Karpas-422 (cell line): ENCODE measurements around the gene STT3A. TPM values are rescaled to one million over a fixed set of nuclear protein-coding genes. Genes with fewer than 3 reads are reported as not detected.

ENCODE experiments used
- DNase-seq: peaks from one replicate; pipeline ENCODE4 v3.0.0-alpha.2; 2015
- H2AFZ ChIP-seq: fragments of 200-600 bp; sonication (generic); 2 replicates; pipeline ENCODE4 v1.6.1; 2014; ENCODE audit warnings: antibody characterized with exemption, low read length, mixed read lengths
- H3K27ac ChIP-seq: fragments of 200-600 bp; sonication (generic); 2 replicates; pipeline ENCODE4 v1.5.1; 2014; ENCODE audit warnings: mild to moderate bottlenecking, low read length, moderate library complexity
- H3K27me3 ChIP-seq: fragments of 200-600 bp; sonication (generic); 2 replicates; pipeline ENCODE4 v1.6.1; 2014; ENCODE audit warnings: low read length, mixed read lengths
- H3K36me3 ChIP-seq: fragments of 200-600 bp; sonication (generic); 2 replicates; pipeline ENCODE4 v1.6.1; 2014; ENCODE audit warnings: low read length, mixed read lengths; ENCODE audit not compliant: insufficient read depth
- H3K4me1 ChIP-seq: fragments of 200-600 bp; sonication (generic); 2 replicates; pipeline ENCODE4 v1.6.1; 2014; ENCODE audit warnings: mild to moderate bottlenecking, low read length, mixed read lengths
- H3K4me2 ChIP-seq: fragments of 200-600 bp; sonication (generic); 2 replicates; pipeline ENCODE4 v1.6.1; 2014; ENCODE audit warnings: low read length, low read depth, mild to moderate bottlenecking; ENCODE audit not compliant: poor library complexity, severe bottlenecking
- H3K4me3 ChIP-seq: fragments of 200-600 bp; sonication (generic); 2 replicates; pipeline ENCODE4 v1.5.1; 2014; ENCODE audit warnings: mild to moderate bottlenecking, antibody characterized with exemption, low read length, mixed read lengths
- H3K79me2 ChIP-seq: fragments of 200-600 bp; sonication (generic); 2 replicates; pipeline ENCODE4 v1.6.1; 2014; ENCODE audit warnings: mild to moderate bottlenecking, low read length, mixed read lengths
- H3K9ac ChIP-seq: fragments of 200-600 bp; sonication (generic); 2 replicates; pipeline ENCODE4 v1.6.0; 2014; ENCODE audit warnings: low read length
- H3K9me2 ChIP-seq: fragments of 200-600 bp; sonication (generic), shearing (Covaris generic); replicated peaks from 2 replicates; pipeline ENCODE4 v1.6.0; 2014; ENCODE audit warnings: mild to moderate bottlenecking, low read length, moderate library complexity; ENCODE audit not compliant: insufficient read depth
- H3K9me3 ChIP-seq: fragments of 300-700, 200-600 bp; sonication (generic); 2 replicates; pipeline ENCODE4 v1.6.1; 2014; ENCODE audit warnings: low read length, mixed read lengths
- H4K20me1 ChIP-seq: fragments of 200-600 bp; sonication (generic); 2 replicates; pipeline ENCODE4 v1.6.1; 2014; ENCODE audit warnings: mild to moderate bottlenecking, antibody characterized with exemption, low read length, low read depth; ENCODE audit not compliant: insufficient read depth
- total RNA-seq: library from RNA; depleted of rRNA; stranded (reverse); fragments of >200 nt; shearing (Covaris generic); gene quantifications from 2 replicates; pipeline ENCODE4 v1.2.3, GENCODE V29; 2014; ENCODE audit warnings: low replicate concordance; rRNA removed

The STT3A gene
- total RNA-seq: 32.9 and 76.2 TPM in 2 replicates

GRCh38 chr11:125592305-125593113, at the start of gene STT3A:
Gene STT3A, plus strand, starts transcription at chr11:125592852. Its CDS starts 3,064 bp downstream, at chr11:125595916.
- DNase-seq: peak; percentile 97
- Histone ChIP-seq H3K9me3 (no peaks in the 10 kb centered on the region), H4K20me1 (no peaks in the 10 kb centered on the region), H3K4me3 (peak within 1 kb of the TSS; percentile 87), H3K4me2 (peak within 1 kb of the TSS; percentile 84), H3K9me2 (no peaks in the 10 kb centered on the region), H3K9ac (peak within 1 kb of the TSS; percentile 88), H3K27ac (peak within 1 kb of the TSS; percentile 40; the same call in 1 of the 2 replicates), H2AFZ (0 out of 2 replicates have a peak within 1 kb of the TSS, but pooled peaks have one; percentile 60), H3K4me1 (peaks cover 31% of the 10 kb centered on the region), H3K79me2 (peaks cover 49% of the 10 kb centered on the region), H3K36me3 (peaks cover 6% of the 10 kb centered on the region; the same call in 1 of the 2 replicates), H3K27me3 (no peaks in the 10 kb centered on the region)

DNA sequence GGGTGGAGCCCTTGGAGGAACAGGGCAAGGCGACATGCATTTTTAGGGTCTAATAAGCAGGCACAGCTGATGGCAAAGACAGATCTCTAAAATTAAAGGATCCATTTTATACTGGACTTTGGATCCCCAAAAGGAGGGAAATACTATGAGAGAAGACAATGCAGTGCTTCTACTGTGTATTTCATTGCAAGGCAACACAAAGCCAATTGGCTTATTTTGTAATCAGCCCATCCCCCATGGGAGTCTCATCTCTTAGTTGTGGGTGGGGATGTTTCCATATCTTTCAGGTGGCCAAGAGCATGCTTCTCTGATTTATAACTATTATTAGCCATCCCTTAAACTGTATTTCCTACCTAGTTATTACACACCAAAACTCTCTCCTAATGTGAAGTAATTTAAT, 41.9 kb upstream of the STT3A start:
- Histone ChIP-seq H3K4me3 (no peak overlapping the region), H3K27ac (no peak overlapping the region), H3K4me2 (no peak overlapping the region), H2AFZ (no peak overlapping the region), H3K4me1 (no peaks in the 10 kb centered on the region), H3K36me3 (no peaks in the 10 kb centered on the region), H3K9me3 (no peaks in the 10 kb centered on the region), H3K79me2 (no peaks in the 10 kb centered on the region), H3K27me3 (no peaks in the 10 kb centered on the region), H4K20me1 (no peaks in the 10 kb centered on the region), H3K9me2 (no peaks in the 10 kb centered on the region), H3K9ac (no peak overlapping the region)
- no peak for DNase-seq

- H4K20me1 ChIP-seq: no peaks in the 10 kb centered on the region
- no peaks in the 10 kb centered on the region for H3K27me3 ChIP-seq
- no peaks in the 10 kb centered on the region for H3K4me1 ChIP-seq
- H3K36me3 ChIP-seq: no peaks in the 10 kb centered on the region
- H3K9me3 ChIP-seq: no peaks in the 10 kb centered on the region
- H3K79me2 ChIP-seq: no peaks in the 10 kb centered on the region
- H3K4me3 ChIP-seq: no peak overlapping the region
- H3K9me2 ChIP-seq: no peaks in the 10 kb centered on the region
- H2AFZ ChIP-seq: no peak overlapping the region
- H3K4me2 ChIP-seq: no peak overlapping the region
- no peak overlapping the region for H3K9ac ChIP-seq
- no peak for DNase-seq
- no peak overlapping the region for H3K27ac ChIP-seq
Measured at GRCh38 chr11:125551835-125552342, 40.8 kb upstream of the STT3A start.

GRCh38 chr11:125552927-125553326, 39.7 kb upstream of the STT3A start:
- H3K79me2 ChIP-seq: no peaks in the 10 kb centered on the region
- H3K4me1 ChIP-seq: no peaks in the 10 kb centered on the region
- H4K20me1 ChIP-seq: no peaks in the 10 kb centered on the region
- H3K9me3 ChIP-seq: no peaks in the 10 kb centered on the region
- H3K4me3 ChIP-seq: no peak overlapping the region
- no peak overlapping the region for H3K4me2 ChIP-seq
- no peak overlapping the region for H3K9ac ChIP-seq
- H2AFZ ChIP-seq: no peak overlapping the region
- H3K27ac ChIP-seq: no peak overlapping the region
- H3K36me3 ChIP-seq: no peaks in the 10 kb centered on the region
- no peaks in the 10 kb centered on the region for H3K9me2 ChIP-seq
- no peak for DNase-seq
- no peaks in the 10 kb centered on the region for H3K27me3 ChIP-seq

GRCh38 chr11:125553357-125553756, 39.3 kb upstream of the STT3A start:
- H3K4me2 ChIP-seq: no peak overlapping the region
- H3K9ac ChIP-seq: no peak overlapping the region

GRCh38 chr11:125554038-125554437, 38.6 kb upstream of the STT3A start:
- Histone ChIP-seq H2AFZ (no peak overlapping the region), H3K9ac (no peak overlapping the region), H3K36me3 (no peaks in the 10 kb centered on the region), H3K27me3 (no peaks in the 10 kb centered on the region), H3K9me3 (no peaks in the 10 kb centered on the region), H3K79me2 (no peaks in the 10 kb centered on the region), H3K27ac (no peak overlapping the region), H3K4me3 (no peak overlapping the region), H4K20me1 (no peaks in the 10 kb centered on the region), H3K9me2 (no peaks in the 10 kb centered on the region), H3K4me2 (no peak overlapping the region), H3K4me1 (no peaks in the 10 kb centered on the region)
- DNase-seq: no peak

More at GRCh38 chr11:125553357-125553756, 39.3 kb upstream of the STT3A start:
- H2AFZ ChIP-seq: no peak overlapping the region
- no peaks in the 10 kb centered on the region for H4K20me1 ChIP-seq
- no peaks in the 10 kb centered on the region for H3K79me2 ChIP-seq
- no peaks in the 10 kb centered on the region for H3K4me1 ChIP-seq
- H3K9me2 ChIP-seq: no peaks in the 10 kb centered on the region
- DNase-seq: no peak
- H3K36me3 ChIP-seq: no peaks in the 10 kb centered on the region
- H3K9me3 ChIP-seq: no peaks in the 10 kb centered on the region
- H3K27me3 ChIP-seq: no peaks in the 10 kb centered on the region
- no peak overlapping the region for H3K27ac ChIP-seq
- no peak overlapping the region for H3K4me3 ChIP-seq

GRCh38 chr11:125559888-125560287, 32.8 kb upstream of the STT3A start:
- no peaks in the 10 kb centered on the region for H3K9me2 ChIP-seq
- H3K9ac ChIP-seq: no peak overlapping the region
- H3K27me3 ChIP-seq: no peaks in the 10 kb centered on the region
- no peak for DNase-seq
- H2AFZ ChIP-seq: no peak overlapping the region
- H3K4me3 ChIP-seq: no peak overlapping the region
- no peak overlapping the region for H3K4me2 ChIP-seq
- H3K4me1 ChIP-seq: no peaks in the 10 kb centered on the region
- H3K79me2 ChIP-seq: no peaks in the 10 kb centered on the region
- no peak overlapping the region for H3K27ac ChIP-seq
- H3K36me3 ChIP-seq: no peaks in the 10 kb centered on the region
- H4K20me1 ChIP-seq: no peaks in the 10 kb centered on the region
- H3K9me3 ChIP-seq: no peaks in the 10 kb centered on the region

GRCh38 chr11:125561924-125562323, 30.7 kb upstream of the STT3A start:
- Histone ChIP-seq H3K27ac (no peak overlapping the region), H3K9me2 (no peaks in the 10 kb centered on the region), H2AFZ (no peak overlapping the region), H3K27me3 (no peaks in the 10 kb centered on the region), H3K79me2 (no peaks in the 10 kb centered on the region), H3K9me3 (no peaks in the 10 kb centered on the region), H3K36me3 (no peaks in the 10 kb centered on the region), H3K4me1 (no peaks in the 10 kb centered on the region), H3K9ac (no peak overlapping the region), H4K20me1 (no peaks in the 10 kb centered on the region), H3K4me3 (no peak overlapping the region), H3K4me2 (no peak overlapping the region)
- DNase-seq: no peak
